Adipose tissue (tissue), 3 donors: ENCODE data around the gene NUP85. TPM values are rescaled to one million over a fixed set of nuclear protein-coding genes. Genes with fewer than 3 reads are reported as not detected.
"Not testable (repeated sequence)": the region's sequence is repeated elsewhere in the genome, so short reads cannot be mapped to it uniquely, and the experiment has no call there.

ENCODE experiments used
- H3K27ac ChIP-seq: one replicate; pipeline ENCODE4 v1.5.1; 2013; ENCODE audit warnings: low read depth, low read length
- WGBS, 3 donors: extraction: QIAGEN DNeasy Blood & Tissue Kit; methylation state at CpG; one replicate each; pipeline ENCODE4 v1.1.7; 2013; 5-methylcytosine and 5-hydroxymethylcytosine counted together
- polyA plus RNA-seq, 3 donors: library from polyadenylated mRNA; stranded (reverse); fragments of 200-250 nt; gene quantifications; one replicate each; pipeline ENCODE4 v1.2.3, GENCODE V29; 2013
- donor health status: healthy with polysubstance abuse.
- donor health status: Bipolar disorder and iron deficiency.
- donor health status: healthy.

Gene NUP85
- polyA plus RNA-seq, 3 donors = 26.8 to 40.3 (median 31.3) TPM

DNA sequence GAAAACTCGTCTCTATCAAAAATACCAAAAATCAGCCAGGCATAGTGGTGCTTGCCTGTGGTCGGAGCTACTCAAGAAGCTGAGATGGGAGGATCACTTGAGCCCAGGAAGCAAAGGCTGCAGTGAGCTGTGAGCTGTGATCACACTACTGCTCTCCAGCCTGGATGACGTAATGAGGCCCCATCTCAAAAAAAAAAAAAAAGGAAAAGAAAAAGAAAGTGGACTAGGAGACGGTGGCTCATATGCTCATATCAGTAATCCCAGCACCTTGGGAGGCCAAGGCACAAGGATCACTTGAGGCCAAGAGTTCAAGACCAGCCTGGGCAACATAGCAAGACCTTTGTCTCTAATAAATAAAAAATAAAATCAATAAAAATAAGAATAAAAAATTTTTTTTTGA is 13.9 kb upstream of the NUP85 start:
- WGBS, 3 donors = 57 to 81% (median 66%) methylated on average over 4 of the region's 4 CpGs
- H3K27ac ChIP-seq = no peak overlapping the region

DNA sequence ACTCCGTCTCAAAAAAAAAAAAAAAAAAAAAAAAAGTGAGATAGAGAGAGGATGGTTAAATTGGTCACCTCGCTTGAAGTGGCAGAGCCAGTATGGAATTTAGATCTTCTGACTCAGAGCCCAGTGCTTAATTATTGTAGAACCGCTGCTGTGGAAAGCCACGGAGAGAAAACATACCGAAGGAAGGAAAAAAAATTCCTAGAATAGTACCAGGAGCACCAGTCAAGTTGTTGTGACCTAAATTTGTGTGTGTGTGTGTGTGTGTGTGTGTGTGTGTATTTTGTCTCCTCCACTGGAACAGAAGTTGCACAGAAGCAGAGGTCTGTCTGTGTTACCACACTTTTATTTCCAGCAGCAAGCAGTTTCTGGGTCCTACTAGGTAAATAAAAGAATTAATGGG is 10.6 kb upstream of the NUP85 start:
- no peak overlapping the region for H3K27ac ChIP-seq
- 63 to 92% (median 84%) methylated on average over 4 of the region's 5 CpGs for WGBS, 3 donors

DNA sequence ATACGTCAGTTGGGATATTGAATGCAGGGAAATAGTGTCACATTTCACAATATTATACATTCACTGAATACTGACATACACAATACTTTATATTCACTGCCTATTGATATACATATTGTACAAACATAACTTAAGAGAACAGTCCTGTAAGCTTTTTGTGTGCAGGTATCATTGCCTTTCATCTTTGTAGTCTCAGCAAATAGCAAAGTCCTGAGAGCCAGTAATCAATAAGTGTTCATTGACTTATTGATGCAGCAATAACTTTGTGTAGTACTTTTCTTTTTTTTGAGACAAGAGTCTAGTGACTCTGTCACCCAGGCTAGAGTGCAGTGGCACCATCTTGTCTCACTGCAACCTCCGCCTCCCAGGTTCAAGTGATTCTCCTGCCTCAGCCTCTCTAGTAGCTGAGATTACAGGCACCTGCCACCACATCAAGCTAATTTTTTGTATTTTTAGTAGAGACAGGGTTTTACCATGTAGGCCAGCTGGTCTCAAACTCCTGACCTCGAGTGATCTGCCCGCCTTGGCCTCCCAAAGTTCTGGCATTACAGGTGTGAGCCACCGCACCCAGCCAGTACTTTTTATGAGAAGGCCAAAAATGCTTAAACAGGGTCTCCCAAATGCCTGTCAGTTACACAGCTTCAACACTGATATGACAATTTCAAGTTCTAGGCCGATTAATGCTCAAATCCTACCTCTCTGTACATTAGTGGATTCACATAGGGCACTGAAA is 5.4 kb upstream of the NUP85 start:
- WGBS, 3 donors = 92 to 96% (median 94%) methylated on average over 6 of the region's 6 CpGs
- H3K27ac ChIP-seq = no peak overlapping the region

DNA sequence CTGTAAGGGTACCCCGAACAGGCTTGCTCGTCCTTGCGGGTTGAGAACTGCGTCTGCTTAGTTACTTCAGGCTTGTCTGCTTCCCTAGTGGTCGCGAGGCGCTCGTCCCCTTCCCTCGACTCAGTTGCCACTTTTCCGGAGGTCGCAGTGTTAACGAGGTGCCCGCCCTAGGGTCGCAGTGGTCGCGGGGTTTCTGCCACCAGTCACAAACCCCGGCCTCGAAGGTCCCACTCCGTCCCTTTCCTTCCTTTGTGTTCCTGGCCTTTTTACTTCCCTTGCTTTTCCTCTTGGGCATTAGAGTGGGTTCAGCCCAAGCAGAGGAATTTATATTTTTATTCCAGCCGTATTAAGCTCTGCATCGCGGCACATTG is 299 bp downstream of the NUP85 start:
- WGBS, 3 donors = 0 to 1% (median 0%) methylated on average over 21 to 22 of the region's 22 CpGs
- H3K27ac ChIP-seq = peak overlapping the region; percentile 62

DNA sequence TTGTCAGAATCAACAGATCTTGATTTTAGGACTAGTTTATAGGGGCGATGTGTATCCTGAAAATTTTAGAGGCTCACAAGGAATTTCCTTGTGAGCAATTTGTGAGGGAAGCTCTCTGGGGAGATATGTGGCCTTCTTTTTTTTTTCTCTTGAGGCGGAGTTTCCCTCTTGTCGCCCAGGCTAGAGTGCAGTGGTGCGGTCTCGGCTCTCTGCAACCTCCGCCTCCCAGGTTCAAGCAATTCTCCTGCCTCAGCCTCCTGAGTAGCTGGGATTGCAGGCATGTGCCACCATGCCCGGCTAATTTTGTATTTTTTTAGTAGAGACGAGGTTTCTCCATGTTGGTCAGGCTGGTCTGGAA is 1.6 kb downstream of the NUP85 start:
- 83 to 87% (median 85%) methylated on average over 8 of the region's 8 CpGs for WGBS, 3 donors

DNA sequence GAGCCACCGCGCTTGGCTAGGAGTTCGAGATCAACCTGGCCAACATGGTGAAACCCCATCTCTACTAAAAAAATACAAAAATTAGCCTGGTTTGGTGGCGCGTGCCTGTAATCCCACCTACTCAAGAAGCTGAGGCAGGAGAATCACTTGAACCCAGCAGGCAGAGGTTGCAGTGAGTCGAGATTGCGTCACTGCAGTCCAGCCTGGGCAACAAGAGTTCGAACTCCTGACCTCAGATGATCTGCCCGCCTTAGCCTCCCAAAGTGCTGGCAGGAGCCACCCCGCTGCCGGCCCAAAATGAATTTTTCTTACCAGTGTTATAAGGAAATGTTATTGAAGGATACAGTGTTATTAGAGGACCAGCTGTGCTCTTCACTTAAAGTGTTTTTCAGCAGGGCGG is 2.3 kb downstream of the NUP85 start:
- no peak overlapping the region for H3K27ac ChIP-seq
- WGBS, 3 donors = 79 to 86% (median 82%) methylated on average over 12 of the region's 12 CpGs

More for the DNA sequence above, 1.6 kb downstream of the NUP85 start:
- not testable (repeated sequence) for H3K27ac ChIP-seq

DNA sequence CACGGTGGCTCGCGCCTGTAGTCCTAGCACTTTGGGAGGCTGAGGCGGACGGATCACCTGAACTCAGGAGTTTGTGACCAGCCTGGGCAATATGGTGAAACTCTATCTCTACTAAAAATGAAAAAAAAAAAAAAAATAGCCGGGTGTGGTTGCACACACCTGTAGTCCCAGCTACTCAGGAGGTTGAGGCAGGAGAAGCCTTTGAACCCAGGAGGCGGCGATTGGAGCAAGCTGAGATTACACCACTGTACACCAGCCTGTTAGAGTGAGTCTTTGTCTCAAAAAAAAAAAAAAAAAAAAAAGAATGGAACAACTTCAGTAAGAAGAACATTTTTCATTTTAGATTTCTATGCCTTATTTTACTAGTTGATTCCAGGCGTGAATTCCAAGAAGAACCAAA is 2.7 kb downstream of the NUP85 start:
- 92% methylated on average over 9 of the region's 9 CpGs for WGBS, 3 donors

DNA sequence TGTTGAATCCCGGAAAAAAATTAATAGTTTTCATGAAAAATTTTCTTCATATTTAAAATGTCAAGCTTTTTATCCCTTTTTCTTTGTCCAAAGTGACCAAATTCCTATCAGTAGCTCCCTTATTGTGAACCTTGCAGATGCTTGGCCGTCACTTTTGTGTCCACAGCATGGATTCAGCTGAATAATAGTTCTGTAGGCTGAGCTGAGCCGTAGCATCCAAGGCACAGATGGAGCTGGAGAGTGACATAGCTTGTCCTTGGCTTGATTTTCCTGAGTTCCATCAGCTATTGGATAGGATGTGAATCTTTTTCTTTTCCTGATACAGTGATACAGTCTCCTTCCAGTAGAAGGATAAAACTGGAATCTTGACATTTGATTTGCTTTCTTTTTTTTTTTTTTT is 3.6 kb downstream of the NUP85 start:
- WGBS, 3 donors = 75 to 86% (median 85%) methylated on average over 3 of the region's 3 CpGs
- no peak overlapping the region for H3K27ac ChIP-seq

More for the DNA sequence above, 2.7 kb downstream of the NUP85 start:
- H3K27ac ChIP-seq = no peak overlapping the region

DNA sequence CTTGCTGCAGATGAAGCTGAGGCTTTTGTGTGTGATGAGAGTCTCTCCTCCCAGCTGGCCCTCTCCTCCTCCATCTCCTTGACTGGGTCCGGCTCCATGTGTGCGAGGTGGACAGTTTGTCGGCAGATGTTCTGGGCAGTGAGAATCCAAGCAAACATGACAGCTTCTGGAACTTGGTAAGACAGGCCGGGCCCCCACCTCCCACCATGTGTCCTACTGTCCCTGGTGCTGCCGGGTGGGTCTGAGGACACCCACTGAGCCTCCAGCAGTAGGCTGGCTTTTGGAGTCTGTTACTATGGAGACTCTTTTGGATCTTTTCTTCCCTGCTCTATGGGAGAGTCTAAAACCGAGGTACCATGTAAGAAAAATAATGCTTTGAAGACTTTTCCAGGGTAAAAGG is 12.7 kb downstream of the NUP85 start:
- no peak overlapping the region for H3K27ac ChIP-seq
- WGBS, 3 donors = 92 to 96% (median 94%) methylated on average over 6 of the region's 6 CpGs

DNA sequence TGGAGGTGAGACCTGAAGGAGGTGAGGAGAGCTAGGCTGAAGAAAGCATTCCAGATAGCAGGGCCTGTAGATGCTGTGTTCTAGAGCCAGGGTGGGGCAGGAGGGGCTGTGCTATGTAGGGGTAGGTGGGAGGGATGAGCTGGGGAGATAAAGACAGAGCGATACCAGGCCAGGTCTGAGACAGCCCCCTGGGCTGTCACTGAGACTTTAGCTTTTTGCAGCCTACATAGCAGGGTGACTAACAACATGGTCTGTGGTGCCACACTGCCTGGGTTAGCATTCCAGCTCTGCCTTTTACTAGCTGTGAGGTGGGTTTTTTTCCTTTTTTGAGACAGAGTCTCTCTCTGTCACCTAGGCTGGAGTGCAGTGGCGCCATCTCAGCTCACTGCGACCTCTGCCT is 14.3 kb downstream of the NUP85 start:
- WGBS, 3 donors = 96 to 100% (median 96%) methylated on average over 3 of the region's 3 CpGs
- no peak overlapping the region for H3K27ac ChIP-seq

DNA sequence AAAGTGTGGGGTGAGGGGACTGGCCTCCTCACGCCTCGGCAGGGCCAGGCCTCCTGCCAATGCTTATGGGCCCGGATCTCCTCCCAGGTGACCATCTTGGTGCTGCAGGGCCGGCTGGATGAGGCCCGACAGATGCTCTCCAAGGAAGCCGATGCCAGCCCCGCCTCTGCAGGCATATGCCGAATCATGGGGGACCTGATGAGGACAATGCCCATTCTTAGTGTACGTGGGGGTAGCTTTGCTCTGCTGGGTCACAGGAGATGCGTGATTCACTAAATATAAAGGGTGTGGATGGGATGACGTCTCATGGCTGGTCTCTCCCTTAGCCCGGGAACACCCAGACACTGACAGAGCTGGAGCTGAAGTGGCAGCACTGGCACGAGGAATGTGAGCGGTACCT is 19.5 kb downstream of the NUP85 start:
- H3K27ac ChIP-seq = no peak overlapping the region
- WGBS, 3 donors = 70 to 79% (median 76%) methylated on average over 14 of the region's 14 CpGs

DNA sequence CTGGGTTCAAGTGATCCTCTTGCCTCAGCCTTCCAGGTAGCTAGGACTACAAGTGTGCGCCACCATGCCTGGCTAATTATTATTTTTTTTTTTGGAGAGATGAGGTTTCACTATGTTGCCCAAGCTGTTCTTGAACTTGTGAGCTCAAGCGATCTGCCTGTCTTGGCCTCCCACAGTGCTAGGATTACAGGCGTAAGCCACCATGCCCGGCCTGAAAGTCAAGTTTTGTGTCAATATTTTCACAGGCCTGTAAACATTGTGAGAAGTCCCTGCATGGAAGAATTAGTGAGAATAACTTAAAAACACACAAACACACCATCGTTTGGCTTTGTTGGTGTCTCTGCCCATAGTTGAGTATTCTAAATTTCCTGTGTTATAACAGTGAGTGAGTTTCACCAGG is 22.2 kb downstream of the NUP85 start:
- no peak overlapping the region for H3K27ac ChIP-seq
- WGBS, 3 donors = 78 to 85% (median 84%) methylated on average over 5 of the region's 5 CpGs

DNA sequence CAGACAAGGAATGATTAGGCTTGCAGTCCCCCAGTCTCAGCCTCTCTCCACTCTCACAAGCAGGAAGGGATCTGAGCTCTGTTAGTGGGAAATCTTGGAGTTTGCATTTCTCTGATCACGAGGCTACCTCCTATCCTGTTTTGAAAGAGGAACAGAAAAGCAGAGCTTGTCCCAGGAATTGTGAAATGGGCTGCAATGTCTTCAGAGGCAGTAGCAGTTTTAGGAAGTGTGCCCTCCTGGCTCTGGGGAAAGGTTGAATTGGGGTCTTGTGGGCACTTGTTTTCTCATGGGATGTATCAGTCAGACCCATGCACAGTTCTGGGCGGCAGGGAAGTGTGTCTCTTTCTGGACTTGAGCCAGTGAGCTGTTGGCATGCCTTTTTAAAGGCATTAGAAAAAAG is 22.8 kb downstream of the NUP85 start:
- H3K27ac ChIP-seq = no peak overlapping the region
- 30 to 62% (median 36%) methylated on average over 2 of the region's 2 CpGs for WGBS, 3 donors

DNA sequence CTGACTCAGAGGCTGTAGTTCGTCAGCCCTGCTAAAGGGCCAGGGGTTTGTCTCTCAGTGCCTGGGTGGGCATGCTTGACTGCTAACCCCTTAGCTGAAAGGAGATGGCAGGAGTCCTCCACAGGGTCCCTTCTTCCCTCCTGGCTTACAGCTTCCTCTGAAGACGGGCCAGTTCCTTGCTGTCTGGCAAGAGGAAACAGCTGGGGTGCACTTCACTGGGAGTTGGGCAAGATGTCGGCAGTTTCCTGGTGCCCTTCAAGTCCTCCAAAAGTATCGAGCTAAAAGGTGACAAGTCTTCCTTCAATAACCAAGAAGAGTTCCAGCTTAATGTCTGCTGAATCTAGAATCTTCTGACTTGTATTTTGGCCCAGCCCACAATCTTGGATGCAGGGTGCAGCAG is 23.4 kb downstream of the NUP85 start:
- 45 to 83% (median 49%) methylated on average over 4 of the region's 4 CpGs for WGBS, 3 donors
- no peak overlapping the region for H3K27ac ChIP-seq

DNA sequence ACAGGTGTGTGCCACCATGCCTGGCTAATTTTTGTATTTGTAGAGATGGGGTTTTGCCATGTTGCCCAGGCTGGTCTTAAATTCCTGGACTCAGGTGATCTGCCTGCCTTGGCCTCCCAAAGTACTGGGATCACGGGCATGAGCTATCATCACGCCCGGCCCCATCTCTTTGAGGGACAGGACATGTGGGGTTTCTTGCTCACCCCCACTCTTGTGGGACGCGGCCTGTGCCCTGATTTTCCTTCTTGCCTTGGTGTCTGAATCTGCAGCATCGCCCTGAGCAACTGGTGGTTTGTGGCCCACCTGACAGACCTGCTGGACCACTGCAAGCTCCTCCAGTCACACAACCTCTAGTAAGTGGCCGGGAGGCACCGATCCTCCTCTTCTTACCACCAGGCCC is 25.6 kb downstream of the NUP85 start:
- H3K27ac ChIP-seq = no peak overlapping the region
- WGBS, 3 donors = 89 to 95% (median 92%) methylated on average over 8 of the region's 8 CpGs

DNA sequence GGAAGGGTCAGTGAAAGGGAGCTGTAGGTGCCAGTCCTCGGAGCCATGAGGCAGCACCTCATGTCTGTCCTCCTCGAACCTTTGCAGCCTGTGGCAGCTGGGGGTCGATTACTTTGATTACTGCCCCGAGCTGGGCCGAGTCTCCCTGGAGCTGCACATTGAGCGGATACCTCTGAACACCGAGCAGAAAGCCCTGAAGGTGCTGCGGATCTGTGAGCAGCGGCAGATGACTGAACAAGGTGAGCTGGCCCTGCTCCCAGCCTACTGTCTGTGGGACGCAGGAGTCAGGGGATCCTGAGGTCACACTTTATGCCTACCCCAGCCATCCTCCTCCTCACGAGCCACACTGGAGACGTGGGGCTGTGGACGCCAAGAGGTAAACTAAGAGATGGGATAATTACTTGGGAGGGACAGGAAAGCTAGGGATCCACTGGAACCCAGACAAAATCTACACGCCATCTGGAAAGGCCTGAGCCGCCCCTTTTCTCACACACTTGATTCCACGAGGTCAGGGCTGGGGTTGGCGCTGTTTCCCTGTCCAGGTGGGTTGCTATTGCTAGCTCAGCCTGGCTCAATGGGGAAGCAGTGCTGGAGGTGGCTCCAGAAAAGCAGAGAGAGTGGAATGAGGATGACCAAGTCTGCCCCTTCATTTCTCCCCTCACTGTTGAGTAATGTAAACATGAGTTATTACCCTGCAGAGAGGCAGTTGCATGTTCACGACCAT is 26.4 kb downstream of the NUP85 start:
- WGBS, 3 donors = 92 to 94% (median 93%) methylated on average over 18 of the region's 18 CpGs
- H3K27ac ChIP-seq = no peak overlapping the region

DNA sequence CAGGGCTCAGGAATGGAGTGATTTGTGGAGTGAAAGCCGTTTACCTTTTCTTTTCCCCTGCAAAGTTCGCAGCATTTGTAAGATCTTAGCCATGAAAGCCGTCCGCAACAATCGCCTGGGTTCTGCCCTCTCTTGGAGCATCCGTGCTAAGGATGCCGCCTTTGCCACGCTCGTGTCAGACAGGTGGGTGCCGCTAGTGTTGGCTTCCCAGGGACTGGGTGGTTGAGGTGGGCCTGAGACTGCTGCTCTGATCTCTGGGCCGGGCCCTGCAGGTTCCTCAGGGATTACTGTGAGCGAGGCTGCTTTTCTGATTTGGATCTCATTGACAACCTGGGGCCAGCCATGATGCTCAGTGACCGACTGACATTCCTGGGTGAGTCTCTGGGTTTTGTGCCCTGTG is 27.3 kb downstream of the NUP85 start:
- WGBS, 3 donors = 95 to 97% (median 97%) methylated on average over 13 of the region's 13 CpGs
- H3K27ac ChIP-seq = no peak overlapping the region

DNA sequence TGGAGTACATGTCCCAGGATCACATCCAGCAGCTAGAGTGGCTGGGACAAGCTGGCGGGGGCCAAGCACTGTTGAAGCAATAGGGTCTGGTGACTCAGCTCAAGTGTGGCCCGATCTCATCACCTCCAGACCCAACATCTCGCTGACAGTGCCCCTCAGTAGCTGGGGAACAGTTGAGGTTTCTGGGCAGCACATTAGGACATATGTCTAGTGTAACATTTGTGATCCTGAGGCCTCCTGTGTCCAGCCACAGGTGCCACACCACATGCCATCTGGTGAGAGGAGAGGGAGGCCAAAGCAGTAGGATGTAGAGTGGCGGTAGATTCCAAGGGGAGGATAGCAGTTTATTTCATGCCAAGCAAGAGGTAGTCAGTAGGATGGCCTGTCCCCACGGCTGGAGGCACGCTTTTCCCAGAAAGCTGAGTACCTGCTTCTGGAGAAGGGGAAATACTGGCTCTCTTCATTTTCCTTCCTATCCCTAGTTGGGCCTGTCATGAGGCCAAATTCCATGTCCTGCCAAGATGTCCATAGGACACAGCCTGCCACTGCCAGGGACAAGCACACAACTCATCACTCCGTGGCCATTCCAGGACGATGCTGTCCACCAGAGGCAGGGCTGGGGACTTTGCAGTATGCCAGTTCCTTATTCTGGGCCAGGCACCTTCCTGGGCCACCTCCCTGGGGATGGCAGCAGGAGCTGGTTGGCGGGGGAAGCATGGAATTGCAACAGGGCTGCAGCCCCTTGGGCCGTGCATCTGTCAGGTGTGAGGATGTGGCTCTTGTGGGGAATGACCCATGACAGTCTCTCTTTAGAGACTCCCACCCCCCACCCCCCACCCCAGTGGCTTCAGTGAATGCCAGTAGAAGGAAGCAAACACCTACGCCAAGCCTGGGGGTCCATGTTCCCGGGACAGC is 31.9 kb downstream of the NUP85 start:
- WGBS, 3 donors = 75 to 89% (median 76%) methylated on average over 12 of the region's 12 CpGs
- no peak overlapping the region for H3K27ac ChIP-seq

DNA sequence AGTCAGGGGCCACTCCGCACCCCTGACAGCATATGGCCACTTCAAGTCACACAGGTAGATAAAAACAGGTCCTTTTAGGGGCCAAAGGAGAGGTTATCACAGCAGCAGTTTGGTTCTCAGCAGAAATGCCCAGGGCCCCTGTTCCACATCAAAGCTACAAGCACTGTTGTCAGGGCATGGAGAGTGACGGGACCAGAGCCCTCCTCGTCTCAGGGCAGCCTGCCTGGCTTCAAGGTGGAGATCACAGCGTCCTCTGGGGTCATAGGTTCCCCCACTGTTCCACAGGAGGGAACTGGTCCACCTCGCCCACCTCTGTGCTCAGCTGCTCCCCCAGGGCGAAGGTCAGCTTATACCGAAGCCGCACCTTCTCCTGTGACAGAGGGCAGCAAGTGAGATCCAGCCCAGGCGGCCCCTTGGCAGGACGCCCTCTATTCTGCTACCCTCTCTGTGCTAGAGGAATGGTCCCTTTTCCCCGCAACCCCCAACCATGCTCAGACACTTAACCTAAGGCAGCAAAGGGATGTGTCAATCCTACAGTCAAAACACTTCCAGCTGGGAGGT is 32.6 kb downstream of the NUP85 start:
- no peak overlapping the region for H3K27ac ChIP-seq
- 76 to 88% (median 84%) methylated on average over 11 of the region's 11 CpGs for WGBS, 3 donors
